ENCODE results near the gene C1orf159. TPM values are rescaled to one million over a fixed set of nuclear protein-coding genes. Genes with fewer than 3 reads are reported as not detected.
"Not testable (repeated sequence)": the region's sequence is repeated elsewhere in the genome, so short reads cannot be mapped to it uniquely, and the experiment has no call there.

C1orf159 gene
- total RNA-seq, 2 experiments from 2014 or later, result 20.0 to 22.1 TPM

GRCh38 chr1:1088029-1088800, 27.7 kb downstream of the C1orf159 start:
- POLR2A ChIA-PET, result no interaction called here
- CTCF ChIA-PET, result no interaction called here

DNA sequence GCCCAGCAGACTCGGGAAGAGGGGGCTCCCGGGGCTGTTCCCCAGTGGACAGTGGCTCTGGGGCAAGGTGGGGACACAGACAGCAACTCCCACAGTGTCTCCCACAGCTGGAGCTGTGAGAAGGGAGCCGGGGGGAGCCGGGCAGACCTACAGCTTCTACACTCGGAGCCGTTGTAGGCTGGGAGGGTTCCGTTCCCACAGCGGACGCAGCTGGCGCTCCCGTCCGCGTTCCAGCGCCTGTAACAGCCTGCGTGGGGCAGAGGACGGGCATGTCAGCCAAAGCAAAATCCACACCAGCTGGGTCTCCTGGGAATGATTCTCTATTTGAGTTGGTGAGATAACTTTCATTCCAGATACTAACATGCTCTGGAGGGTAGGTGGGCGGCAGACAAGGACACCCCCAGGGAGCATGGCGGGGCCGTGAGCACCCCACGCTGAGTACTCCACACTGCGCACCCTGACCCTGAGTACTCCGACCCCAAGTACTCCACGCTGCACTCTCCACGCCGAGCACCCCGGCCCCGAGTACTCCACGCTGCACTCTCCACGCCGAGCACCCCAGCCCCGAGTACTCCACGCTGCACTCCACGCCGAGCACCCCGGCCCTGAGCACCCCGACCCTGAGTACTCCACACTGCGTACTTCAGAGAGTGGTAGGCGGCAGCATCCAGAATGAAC, 28.4 kb downstream of the C1orf159 start:
- POLR2A ChIA-PET, result no interaction called here
- CTCF ChIA-PET, result no interaction called here

- ChIA-PET CTCF (interaction anchor here (1.0 kb wide), 1 partner anchor 15 kb away, joined by 3 read pairs; no protein-coding TSS in a partner anchor), POLR2A (no interaction called here)
Observed at GRCh38 chr1:1086911-1087341, 29.0 kb downstream of the C1orf159 start.

DNA sequence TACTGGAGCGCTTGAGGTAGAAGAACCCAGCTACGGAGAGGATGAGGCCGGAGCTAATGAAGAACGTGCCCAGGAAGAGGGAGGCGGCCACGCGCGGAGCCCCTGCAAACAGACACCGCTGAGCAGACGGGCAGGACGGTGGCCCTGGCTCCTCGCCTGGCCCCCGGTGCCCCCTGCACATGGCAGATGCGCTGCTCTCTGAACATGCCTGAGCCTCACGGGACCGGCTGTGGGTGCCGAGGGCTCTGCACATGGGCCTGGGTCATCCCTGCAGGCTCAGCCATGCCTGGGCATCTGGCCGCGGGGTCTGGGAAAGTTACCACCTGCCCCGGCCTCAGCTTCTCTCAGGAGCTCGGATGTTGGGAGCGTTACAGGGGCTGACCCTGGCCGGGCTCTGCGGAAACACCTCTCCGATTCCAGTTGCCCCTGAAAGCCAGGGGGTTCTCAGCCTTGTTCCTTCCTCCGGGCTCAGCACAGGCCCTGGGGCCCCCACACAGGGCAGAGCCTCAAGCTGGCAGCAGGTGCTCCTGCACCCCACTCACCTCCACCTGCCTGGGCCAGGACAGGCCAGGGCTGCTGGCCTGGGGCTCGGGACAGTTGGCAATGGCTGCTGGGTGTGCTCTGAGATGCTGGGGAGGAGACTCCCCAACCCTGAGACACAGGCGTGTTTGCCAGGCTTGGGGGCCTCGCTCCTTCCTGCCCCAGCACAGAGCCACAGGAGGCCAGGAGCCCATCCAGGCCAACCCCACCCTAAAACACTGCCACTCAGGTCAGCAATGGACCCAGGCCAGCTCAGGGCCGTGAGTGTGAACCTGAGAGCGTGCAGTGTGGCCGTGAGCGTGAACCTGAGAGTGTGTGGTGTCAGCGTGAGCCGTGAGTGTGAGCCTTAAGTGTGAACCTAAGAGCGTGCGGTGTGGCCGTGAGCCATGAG, 29.7 kb downstream of the C1orf159 start:
- POLR2A ChIA-PET, result no interaction called here
- CTCF ChIA-PET, result interaction anchor here (1.0 kb wide), 1 partner anchor 14 kb away, joined by 3 read pairs; no protein-coding TSS in a partner anchor

DNA sequence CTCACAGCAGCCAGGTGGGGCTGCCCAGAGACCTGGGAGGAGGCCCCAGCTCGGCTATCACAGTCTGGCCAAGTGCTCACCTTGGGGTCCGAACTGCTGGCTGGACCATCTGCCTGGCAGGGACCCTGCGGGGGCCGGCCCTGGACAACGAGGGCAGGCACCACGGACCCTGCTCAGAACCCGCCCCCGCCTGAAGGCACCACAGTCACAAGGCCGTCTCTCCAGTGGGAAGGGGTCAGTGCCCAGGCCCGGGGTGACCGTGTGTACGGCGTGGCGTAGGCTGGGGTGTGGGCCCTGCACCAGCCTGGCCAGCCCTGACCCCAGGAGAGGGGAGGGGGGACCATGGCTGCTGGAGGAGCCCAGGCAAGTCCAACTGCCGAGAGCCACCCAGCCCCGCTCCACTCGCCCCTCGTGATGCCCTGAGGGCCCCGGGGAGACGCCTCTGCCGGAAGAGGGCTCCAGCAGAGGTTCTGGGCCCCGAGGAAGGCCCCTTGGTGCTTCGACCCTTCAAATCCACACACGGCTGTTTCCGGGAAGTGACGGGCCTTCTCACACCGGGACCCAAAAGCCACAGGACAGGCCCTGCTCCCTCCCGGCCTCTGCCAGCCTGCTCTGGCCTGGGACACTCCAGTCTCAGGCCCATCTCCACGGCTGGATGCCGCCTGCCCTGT, 30.6 kb downstream of the C1orf159 start:
- POLR2A ChIA-PET, result no interaction called here

GRCh38 chr1:1084372-1085170, 31.3 kb downstream of the C1orf159 start:
- ChIA-PET POLR2A (no interaction called here), CTCF (no interaction called here)

More for the DNA sequence above, 30.6 kb downstream of the C1orf159 start:
- CTCF ChIA-PET, result no interaction called here

DNA sequence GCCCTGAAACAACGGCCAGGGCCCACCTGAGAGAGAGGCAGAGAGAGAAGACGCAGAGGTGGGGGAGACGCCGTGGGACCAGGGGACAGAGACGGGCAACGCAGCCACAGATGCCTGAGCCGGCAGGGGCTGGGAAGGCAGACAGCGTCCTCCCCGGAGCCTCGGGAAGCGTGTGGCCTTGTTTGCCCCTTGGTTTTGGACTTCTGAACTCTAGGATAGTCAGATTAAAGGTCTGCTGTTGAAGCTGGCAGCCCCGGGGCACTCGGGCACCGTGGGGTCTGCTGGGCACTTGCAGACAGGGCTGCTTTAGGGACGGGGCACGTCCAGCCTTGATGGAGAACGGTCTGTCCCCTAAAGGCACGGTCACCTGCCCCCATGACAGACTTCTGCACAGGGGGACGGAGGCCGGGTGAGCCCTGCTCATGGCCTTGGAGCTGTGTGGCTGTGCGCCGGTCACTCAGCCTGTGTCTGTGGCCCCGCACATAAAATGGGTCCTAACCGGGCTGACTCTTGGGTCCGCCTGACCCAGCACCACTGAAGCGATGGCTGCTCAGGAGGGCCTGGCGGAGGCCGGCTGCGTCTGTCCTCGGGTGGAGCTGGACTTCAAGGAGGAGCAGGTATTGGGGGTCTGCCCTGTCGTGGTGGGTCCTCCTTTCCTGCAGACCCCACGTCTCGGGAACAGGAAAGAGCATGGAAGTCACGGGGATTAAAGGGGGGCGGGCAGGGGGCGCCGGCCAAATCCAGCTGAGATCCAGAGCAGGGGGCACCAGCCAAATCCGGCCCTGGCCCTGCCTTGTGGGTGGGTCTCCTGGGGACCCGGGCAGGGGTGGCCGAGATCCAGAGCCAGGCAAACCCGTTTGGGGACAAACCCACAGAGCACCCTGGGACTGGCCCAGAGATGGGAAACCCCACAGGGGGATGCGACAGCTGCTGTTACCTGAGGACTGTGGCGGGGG, 32.2 kb downstream of the C1orf159 start:
- ChIA-PET CTCF (interaction anchor here (0.7 kb wide), 1 partner anchor 16 kb away, joined by 3 read pairs; no protein-coding TSS in a partner anchor), POLR2A (no interaction called here)

DNA sequence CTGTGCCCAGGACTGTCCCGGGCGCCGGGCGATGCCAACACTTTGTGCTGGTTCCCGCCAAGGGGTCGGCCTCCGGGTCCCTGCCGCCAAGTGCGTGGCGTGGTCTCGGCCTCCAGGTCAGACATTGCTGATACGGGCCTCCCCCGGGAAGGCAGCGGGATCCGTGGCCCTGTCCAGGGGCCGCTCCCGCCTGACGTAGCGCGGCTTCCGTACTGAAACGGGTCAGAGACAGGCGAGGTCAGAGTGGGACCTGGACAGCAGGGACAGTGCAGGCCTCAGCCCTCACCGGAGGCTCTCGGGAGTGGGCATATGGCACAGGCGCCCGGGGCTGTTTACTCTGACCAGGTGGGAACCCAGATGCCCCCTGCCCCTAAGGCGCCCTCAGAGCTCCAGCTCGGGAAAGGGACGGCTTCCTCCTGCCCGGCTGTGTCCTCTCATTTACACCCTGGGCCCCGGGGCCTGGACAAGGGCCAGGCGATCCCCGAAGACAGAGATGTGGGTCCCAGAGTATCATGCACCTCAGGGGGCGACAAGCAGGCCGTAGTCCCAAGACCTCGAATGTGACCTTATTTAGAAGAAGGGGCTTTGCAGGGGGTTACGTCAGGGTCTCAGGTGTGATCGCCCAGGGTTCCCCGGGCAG, 33.0 kb downstream of the C1orf159 start:
- ChIA-PET CTCF (interaction anchor here (1.9 kb wide), 1 partner anchor 15 kb away, joined by 4 read pairs; no protein-coding TSS in a partner anchor), POLR2A (no interaction called here)

DNA sequence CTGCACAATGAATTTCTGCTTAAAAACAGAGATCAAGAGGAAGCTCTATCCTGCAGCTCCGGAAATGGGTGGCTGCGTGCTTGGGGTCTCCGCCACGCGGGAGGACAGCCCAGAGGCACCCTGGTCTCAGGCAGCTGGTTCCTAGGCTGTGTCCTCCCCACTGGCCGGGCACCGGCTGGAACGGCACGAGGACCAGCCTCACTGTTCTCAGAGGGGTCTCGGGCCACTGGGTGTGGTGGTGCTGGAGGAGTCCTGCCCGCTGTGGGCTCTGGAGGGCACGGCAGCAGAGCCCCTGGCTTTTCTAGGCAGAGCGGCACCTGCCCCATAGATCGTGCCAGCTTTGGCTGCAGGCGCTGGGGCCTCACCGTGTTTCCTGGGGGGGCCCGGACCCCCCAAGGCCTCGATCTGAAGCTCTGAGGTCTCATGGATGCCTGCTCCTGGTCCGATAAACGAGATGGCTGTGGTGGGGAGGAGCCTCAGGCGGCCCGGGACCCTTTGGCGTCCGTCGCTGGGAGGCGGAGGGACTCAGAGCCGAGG, 33.6 kb downstream of the C1orf159 start:
- ChIA-PET POLR2A (no interaction called here), CTCF (interaction anchor here (1.9 kb wide), 1 partner anchor 15 kb away, joined by 4 read pairs; no protein-coding TSS in a partner anchor)

DNA sequence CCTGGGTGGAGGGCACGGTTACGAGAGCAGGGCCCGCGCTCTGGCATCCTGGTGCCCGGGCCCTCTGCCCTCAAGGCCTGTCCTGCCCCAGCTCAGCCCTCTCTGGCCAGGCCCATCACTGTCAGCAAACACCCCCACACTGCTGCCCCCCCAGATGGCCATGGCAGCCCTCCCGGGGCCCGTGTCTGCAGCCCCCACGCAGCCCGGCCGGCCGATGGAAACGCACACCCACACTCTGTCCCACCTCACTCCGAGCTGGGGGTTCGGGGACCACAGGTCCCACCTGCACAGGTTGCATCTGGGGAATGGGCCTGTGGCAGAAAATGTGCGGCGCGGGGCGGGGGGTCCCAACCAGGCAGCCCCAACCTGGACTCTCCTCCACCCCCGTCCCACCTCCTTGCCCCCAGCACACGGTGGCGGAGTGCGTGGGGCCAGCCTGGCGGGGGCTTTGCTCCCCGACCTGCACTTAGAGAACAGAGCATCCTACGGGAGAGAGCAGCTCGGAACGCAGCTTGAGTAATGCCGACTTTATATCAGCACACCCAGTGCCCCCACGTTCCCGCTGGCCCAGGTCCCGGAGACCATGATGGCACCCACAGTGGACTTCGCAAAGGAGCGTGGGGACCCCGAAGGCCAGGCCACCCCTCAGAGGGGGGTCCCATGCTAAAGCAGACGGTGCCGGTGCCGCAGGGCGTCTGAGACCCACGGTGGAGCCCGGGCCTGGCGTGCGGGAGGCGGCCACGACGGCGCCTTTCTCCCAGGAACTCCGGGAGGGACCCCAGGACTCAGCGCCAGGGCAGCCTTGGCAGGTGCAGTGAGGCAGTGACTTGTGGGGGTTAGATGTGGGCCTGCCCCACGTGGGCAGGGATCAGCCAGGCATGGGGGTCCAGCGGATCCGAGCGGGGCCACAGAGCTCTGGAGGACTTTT, 34.3 kb downstream of the C1orf159 start:
- CTCF ChIA-PET, result interaction anchor here (0.6 to 1.9 kb wide), 2 partner anchors 14 to 783 kb away, joined by 3 to 4 read pairs; no protein-coding TSS in a partner anchor
- POLR2A ChIA-PET, result no interaction called here

- POLR2A ChIA-PET, result no interaction called here
- CTCF ChIA-PET, result interaction anchor here (0.6 to 1.9 kb wide), 2 partner anchors 13 to 784 kb away, joined by 3 to 4 read pairs; no protein-coding TSS in a partner anchor
Observed at GRCh38 chr1:1080951-1081310, 35.0 kb downstream of the C1orf159 start.

GRCh38 chr1:1080122-1080757, 35.6 kb downstream of the C1orf159 start:
- POLR2A ChIA-PET, result no interaction called here
- CTCF ChIA-PET, result interaction anchor here (1.3 to 1.5 kb wide), 2 partner anchors 17 to 97 kb away, joined by 3 to 4 read pairs; no protein-coding TSS in a partner anchor

- POLR2A ChIA-PET, result interaction anchor here (0.5 kb wide), 1 partner anchor 49 kb away, joined by 3 read pairs; no protein-coding TSS in a partner anchor
- CTCF ChIA-PET, result interaction anchor here (1.3 to 1.5 kb wide), 2 partner anchors 16 to 96 kb away, joined by 3 to 4 read pairs; no protein-coding TSS in a partner anchor
Observed at GRCh38 chr1:1079408-1080121, 36.3 kb downstream of the C1orf159 start.

- POLR2A ChIA-PET, CTCF ChIA-PET: not testable (repeated sequence)
Observed at GRCh38 chr1:1077396-1077795, 38.5 kb downstream of the C1orf159 start.
